ENCODE measurements around the gene INSIG1.

INSIG1 gene

DNA sequence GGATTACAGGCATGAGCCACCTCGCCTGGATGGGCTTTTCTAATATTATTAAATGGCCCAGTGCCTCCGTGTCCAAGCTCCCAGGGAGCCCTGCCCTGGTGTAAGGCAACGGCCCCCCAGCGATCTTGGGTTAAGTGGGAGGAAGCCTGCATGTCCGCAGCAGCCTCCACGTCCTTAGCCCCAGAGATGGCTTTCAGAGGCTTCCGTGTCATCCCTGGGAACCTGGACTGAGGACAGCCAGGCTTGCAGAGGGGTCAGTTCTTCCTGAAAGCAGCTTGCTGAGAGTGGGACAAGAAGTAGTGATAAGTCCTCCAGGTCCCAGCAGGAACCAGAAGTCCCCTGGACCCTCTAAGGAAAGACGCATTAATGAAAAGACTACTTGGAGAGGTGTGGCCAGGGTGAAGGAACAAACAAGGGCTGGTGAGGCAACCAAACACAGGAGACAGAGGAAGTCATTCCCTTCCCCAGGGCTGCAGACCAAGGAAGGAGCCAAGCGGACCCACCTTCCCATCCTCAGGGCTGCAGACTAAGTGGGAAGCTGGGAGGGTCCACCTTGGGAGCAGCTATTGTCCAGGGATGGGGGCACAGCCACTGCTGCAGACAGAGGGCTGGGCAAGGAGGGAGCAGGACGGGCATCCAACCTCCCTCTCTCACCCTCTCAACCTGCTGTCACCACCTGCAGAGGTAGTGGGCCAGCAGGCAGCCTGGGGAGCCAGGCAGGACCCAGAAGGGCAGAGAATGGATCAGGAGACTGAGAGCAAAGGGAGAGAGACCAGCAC is 13.0 kb upstream of the INSIG1 start:
- no peak for DNase-seq (ENCODE audit: low read depth in 3 of 3, low spot score in 1 of 3)

DNA sequence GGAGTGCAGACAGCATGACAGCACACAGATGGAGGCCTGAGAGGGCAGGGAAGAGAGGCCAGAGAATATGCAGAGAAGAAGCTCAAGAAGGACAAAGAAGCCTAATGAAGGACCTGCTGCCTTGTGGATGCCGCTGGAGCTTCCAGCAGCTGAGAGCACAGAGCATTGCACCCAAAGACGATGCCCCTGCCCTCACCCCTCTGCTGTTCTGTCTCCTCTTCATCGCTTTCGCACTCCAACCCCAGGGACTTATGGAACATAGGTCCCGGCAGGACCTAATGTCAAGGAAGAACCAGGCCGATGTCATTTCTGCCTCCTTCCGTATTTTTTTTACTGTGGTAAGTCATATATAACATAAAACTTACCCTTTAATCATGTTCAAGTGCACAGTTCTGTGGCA is 12.3 kb upstream of the INSIG1 start:
- DNase-seq (ENCODE audit: low read depth in 3 of 3, low spot score in 1 of 3), result no peak

- DNase-seq (ENCODE audit: low read depth in 3 of 3, low spot score in 1 of 3), result no peak
These were observed 11.8 kb upstream of the INSIG1 start for GRCh38 chr7:155285833-155286232.

GRCh38 chr7:155286686-155287085 is 11.0 kb upstream of the INSIG1 start:
- DNase-seq (ENCODE audit: low read depth in 3 of 3, low spot score in 1 of 3), result no peak

DNA sequence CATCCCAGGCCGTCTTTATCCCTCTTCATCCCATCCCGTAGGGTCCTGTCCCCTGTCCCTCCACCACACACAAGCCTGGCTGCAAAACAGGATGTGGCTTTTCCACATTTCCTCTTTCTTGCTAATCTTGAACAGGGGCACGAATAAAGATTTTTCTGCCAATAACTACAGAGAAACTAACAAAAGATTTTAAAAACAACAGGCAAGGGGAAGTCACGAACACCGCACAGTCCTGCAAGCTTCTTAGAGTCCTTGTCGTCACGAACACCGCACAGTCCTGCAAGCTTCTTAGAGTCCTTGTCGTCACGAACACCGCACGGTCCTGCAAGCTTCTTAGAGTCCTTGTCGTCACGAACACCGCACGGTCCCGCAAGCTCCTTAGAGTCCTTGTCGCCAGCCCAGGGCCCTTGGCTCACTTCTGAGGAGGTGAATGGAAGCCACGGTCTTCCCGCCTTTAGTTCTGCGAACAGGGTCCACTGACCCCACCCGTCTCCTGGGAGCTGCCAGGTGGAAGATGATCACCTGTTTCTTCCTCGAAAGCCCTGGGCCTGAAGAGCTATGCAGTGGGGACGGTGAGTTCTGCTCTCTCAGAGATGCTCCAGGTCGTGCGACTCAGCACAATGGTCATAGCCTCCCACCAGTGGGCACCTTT is 10.3 kb upstream of the INSIG1 start:
- no peak for DNase-seq (ENCODE audit: low read depth in 3 of 3, low spot score in 1 of 3)

GRCh38 chr7:155288055-155288454 is 9.6 kb upstream of the INSIG1 start:
- no peak for DNase-seq (ENCODE audit: low read depth in 3 of 3, low spot score in 1 of 3)

GRCh38 chr7:155289107-155289506 is 8.6 kb upstream of the INSIG1 start:
- no peak for DNase-seq (ENCODE audit: low read depth in 3 of 3, low spot score in 1 of 3)

DNA sequence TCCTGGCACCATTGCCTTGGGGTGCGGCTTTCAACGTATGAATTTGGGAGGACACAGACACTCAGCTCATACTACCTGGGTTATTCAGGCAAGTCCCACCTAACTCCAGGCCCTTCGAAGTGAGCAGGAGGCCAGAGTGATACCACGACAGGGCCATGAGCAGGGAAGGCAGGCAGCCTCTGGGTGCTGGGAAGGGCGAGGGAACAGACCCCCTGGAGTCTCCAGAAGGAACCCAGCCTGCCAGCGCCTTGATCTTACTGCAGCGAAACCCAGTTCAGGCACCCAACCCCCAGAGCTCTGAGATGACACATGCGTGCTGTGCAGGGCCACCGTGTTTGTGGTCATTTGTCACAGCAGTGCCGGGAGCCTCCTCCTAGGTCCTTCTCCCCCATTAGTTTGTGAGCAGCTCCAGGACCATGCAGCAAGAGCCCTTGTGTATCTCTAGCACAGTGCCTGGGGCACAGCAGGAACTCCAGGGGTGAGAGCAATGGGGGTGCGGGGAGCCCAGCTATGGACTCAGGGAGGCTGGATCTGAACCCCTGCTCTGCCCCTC is 7.7 kb upstream of the INSIG1 start:
- no peak for DNase-seq (ENCODE audit: low read depth in 3 of 3, low spot score in 1 of 3)

- DNase-seq (ENCODE audit: low read depth in 3 of 3, low spot score in 1 of 3), result no peak
These were observed 6.6 kb upstream of the INSIG1 start for GRCh38 chr7:155291045-155291530.

DNA sequence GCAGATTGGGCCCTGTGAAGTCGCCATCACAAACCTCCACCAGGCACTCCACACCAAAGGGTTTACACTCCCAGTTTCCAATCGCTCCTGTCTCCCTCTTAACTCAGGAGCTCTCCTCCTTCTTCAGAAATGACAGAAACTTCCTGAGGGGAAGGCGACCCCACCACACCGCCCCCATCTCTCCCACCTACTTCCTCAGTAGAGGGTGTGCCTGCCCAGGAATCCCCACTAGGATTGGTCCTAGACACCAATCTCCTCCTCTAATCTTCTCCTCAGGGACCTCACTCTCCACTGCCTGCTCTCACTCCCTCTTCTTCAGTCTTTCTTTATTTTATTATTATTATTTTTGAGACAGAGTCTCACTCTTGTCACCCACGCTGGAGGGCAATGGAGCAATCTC is 5.9 kb upstream of the INSIG1 start:
- DNase-seq (ENCODE audit: low read depth in 3 of 3, low spot score in 1 of 3), result no peak

DNA sequence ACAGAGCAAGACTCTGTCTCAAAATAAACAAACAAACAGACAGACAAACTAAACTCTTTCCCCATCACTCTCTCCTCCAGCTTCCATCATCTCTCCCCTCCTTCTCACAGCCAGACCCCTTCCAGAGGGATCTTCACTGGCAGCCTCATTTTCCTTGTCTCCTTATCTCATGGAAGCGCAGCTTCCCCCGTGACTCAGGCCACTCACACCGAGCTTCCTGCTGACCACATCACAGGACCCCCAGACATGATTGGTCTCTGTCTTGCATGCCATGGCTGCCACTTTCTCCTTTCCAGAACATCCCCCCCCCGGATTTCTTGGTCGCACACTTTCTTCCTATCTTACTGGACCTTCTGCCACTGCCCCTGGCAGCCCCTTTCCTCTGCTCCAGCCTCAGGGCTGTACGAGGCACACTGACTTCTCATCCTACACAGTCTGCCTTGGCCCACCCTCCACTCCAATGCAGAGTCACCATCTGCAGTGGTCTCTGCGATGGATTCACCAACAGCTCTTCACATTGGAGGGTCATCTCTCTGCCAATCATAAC is 4.9 kb upstream of the INSIG1 start:
- no peak for DNase-seq (ENCODE audit: low read depth in 3 of 3, low spot score in 1 of 3)

DNA sequence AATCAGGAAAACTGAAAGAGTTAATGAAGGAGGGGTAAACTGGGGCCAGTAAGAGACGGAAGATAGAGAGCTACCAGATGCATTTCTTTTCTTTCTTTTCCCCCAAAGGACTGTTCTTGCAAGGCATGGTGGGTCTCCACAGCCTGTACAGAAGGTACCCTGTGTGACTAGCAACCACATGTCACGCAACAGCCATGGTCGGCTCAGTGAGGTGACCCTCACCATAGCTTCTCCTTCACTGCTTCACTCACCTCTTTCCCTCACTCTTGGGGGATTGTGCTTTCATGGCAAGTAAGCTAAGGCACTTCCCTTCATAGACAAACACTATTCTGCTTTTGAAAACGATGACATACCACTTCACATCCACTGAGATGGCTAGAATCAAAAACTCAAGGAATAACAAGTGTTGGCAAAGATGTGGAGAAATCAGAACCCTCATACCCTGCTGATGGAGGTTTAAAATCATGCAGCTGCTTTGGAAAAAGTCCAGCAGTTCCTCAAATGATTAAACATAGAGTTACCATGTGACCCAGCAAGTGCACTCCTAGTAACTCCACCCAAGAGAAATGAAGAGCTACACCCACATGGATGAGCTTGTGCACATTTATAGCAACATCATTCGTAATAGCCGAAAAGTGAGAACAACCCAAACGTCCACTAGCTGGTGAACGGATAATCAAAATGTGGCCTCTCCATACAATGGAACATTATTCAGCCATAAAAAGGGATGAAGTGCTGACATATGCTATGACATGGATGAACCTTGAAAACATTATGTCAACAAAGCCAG is 3.8 kb upstream of the INSIG1 start:
- no peak for DNase-seq (ENCODE audit: low read depth in 3 of 3, low spot score in 1 of 3)

- DNase-seq (ENCODE audit: low read depth in 3 of 3, low spot score in 1 of 3), result no peak
These were observed 3.2 kb upstream of the INSIG1 start for GRCh38 chr7:155294511-155294778.

GRCh38 chr7:155295511-155295910 is 2.2 kb upstream of the INSIG1 start:
- no peak for DNase-seq (ENCODE audit: low read depth in 3 of 3, low spot score in 1 of 3)

GRCh38 chr7:155296006-155296787 is 1.5 kb upstream of the INSIG1 start:
- no peak for DNase-seq (ENCODE audit: low read depth in 3 of 3, low spot score in 1 of 3)

- DNase-seq (ENCODE audit: low read depth in 3 of 3, low spot score in 1 of 3), result peak; percentile 63 to 78 (median 75)
These were observed 726 bp upstream of the INSIG1 start for GRCh38 chr7:155296788-155297516.

DNA sequence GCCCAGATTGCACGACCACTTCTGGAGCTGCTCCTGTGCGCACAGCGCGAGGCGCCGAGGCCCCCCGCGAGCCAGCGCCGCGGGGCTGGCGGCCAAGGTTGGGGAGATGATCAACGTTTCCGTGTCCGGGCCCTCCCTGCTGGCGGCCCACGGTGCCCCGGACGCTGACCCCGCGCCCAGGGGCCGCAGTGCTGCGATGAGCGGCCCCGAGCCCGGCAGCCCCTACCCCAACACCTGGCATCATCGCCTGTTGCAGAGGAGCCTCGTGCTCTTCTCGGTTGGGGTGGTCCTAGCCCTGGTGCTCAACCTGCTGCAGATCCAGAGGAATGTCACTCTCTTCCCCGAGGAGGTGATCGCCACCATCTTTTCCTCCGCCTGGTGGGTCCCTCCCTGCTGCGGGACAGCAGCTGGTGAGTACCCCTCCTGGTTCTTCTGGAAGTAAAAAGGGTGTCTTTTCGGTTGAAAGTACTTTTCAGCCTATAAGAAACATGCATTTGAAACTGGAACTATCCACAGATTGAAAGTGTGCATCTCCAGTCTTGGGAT is 683 bp downstream of the INSIG1 start:
- no peak for DNase-seq (ENCODE audit: low read depth in 3 of 3, low spot score in 1 of 3)

- peak; percentile 84 to 90 (median 87) for DNase-seq (ENCODE audit: low read depth in 3 of 3, low spot score in 1 of 3)
These were observed 1.3 kb downstream of the INSIG1 start for GRCh38 chr7:155298834-155299534.

DNA sequence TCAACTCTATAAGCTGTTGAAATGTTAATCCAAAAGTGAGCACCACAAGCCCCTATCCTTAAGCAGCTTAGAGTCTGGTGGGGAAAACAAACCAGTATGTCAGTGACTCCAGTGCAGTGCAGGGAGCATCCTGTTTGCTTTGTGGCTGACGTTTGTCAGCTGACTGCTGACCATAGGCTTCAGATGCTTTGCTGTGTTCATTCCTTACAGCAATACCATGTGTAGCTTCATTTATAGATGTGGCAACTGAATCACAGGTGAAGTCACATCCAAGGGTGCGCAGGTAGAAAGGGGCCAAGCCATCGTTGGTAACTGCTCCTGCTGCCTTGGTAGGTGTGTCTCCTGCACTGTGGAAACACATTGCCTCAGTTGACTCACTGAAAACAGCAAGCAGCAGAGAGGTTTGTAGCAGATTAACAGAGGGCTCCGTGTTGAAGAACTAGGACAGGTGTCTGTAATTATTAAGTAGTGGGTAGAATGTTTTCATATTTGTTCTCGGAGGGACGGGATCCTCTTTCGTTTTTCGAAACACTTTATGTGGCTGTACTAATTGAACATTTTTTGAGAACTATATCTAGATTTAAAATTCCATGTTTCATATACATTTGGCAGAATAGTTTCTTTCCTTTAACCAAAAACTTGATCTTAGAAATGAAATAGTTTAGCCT is 2.0 kb downstream of the INSIG1 start:
- no peak for DNase-seq (ENCODE audit: low read depth in 3 of 3, low spot score in 1 of 3)

Measured in stimulated activated CD4-positive, alpha-beta T cell treated with anti-CD3 and anti-CD28 coated beads, TNF-alpha, amount 100 ng/mL, for 1 hour (primary cell).